Neural progenitor cell (in vitro differentiated cells): ENCODE results near the gene MACROH2A1.

Experiments
- EZH2 ChIP-seq: fragments of 200-600 bp; sonication (generic); IDR thresholded peaks from 2 replicates; pipeline ENCODE4 v1.6.1; 2017; ENCODE audit warnings: antibody characterized with exemption, mild to moderate bottlenecking, moderate library complexity
- EZH2phosphoT487 ChIP-seq: fragments of 200-600 bp; sonication (generic); IDR thresholded peaks from 2 replicates; pipeline ENCODE4 v1.6.1; 2017; ENCODE audit warnings: antibody characterized with exemption
- TF ChIP-seq, protein P1 (sequence below): fragments of 200-600 bp; sonication (generic); IDR thresholded peaks from 2 replicates; pipeline ENCODE4 v1.5.1; 2017; ENCODE audit warnings: antibody characterized with exemption, mild to moderate bottlenecking

DNA sequence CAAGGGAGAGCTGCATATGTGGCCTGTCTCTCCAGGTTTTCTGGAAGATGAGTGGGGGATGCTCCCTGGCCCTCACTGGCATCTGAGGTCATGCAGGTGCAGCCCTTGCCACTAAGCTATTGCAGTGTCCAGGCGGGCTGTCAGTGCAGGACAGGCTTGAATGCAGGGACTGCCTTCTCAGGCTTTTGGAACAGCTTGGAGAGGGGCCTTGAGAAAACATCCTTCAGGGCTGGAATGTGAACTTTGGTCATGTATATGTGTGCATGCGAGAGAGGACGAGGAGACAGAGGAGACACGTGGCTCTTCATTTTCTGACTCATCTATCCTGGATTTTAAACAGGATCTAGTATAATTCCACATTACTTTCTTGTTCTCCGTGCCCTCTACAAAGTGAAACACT lies 90.3 kb downstream of the MACROH2A1 start:
- TF ChIP-seq, protein P1, sequence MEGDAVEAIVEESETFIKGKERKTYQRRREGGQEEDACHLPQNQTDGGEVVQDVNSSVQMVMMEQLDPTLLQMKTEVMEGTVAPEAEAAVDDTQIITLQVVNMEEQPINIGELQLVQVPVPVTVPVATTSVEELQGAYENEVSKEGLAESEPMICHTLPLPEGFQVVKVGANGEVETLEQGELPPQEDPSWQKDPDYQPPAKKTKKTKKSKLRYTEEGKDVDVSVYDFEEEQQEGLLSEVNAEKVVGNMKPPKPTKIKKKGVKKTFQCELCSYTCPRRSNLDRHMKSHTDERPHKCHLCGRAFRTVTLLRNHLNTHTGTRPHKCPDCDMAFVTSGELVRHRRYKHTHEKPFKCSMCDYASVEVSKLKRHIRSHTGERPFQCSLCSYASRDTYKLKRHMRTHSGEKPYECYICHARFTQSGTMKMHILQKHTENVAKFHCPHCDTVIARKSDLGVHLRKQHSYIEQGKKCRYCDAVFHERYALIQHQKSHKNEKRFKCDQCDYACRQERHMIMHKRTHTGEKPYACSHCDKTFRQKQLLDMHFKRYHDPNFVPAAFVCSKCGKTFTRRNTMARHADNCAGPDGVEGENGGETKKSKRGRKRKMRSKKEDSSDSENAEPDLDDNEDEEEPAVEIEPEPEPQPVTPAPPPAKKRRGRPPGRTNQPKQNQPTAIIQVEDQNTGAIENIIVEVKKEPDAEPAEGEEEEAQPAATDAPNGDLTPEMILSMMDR: no peak
- TF ChIP-seq EZH2phosphoT487 (no peak), EZH2 (no peak)
